ENCODE results near the gene SMC4.
"Not testable (repeated sequence)": the region's sequence is repeated elsewhere in the genome, so short reads cannot be mapped to it uniquely, and the experiment has no call there.

Gene SMC4

GRCh38 chr3:160399125-160400029 is at the start of gene SMC4, which contains the start of gene IFT80:
Gene SMC4, plus strand, starts transcription at chr3:160399650. Its CDS starts 1,177 bp downstream, at chr3:160400827.
Gene IFT80, minus strand, starts transcription at chr3:160399225. Its CDS starts 14,625 bp downstream, at chr3:160384600.
- peak; percentile 99 for DNase-seq

GRCh38 chr3:160355826-160356225 is 43.6 kb upstream of the SMC4 start:
- no peak for DNase-seq

DNA sequence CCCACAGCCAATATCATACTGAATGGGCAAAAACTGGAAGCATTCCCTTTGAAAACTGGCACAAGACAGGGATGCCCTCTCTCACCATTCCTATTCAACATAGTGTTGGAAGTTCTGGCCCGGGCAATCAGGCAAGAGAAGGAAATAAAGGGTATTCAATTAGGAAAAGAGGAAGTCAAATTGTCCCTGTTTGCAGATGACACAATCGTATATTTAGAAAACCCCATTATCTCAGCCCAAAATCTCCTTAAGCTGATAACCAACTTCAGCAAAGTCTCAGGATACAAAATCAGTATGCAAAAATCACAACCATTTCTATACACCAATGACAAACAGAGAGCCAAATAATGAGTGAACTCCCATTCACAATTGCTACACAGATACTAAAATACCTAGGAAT is 36.6 kb upstream of the SMC4 start:
- not testable (repeated sequence) for DNase-seq

- no peak for DNase-seq
These were observed 33.5 kb upstream of the SMC4 start for GRCh38 chr3:160365869-160366522.

- DNase-seq, result no peak
These were observed 30.6 kb upstream of the SMC4 start for GRCh38 chr3:160368804-160369203.

GRCh38 chr3:160369784-160370183 is 29.7 kb upstream of the SMC4 start:
- no peak for DNase-seq

DNA sequence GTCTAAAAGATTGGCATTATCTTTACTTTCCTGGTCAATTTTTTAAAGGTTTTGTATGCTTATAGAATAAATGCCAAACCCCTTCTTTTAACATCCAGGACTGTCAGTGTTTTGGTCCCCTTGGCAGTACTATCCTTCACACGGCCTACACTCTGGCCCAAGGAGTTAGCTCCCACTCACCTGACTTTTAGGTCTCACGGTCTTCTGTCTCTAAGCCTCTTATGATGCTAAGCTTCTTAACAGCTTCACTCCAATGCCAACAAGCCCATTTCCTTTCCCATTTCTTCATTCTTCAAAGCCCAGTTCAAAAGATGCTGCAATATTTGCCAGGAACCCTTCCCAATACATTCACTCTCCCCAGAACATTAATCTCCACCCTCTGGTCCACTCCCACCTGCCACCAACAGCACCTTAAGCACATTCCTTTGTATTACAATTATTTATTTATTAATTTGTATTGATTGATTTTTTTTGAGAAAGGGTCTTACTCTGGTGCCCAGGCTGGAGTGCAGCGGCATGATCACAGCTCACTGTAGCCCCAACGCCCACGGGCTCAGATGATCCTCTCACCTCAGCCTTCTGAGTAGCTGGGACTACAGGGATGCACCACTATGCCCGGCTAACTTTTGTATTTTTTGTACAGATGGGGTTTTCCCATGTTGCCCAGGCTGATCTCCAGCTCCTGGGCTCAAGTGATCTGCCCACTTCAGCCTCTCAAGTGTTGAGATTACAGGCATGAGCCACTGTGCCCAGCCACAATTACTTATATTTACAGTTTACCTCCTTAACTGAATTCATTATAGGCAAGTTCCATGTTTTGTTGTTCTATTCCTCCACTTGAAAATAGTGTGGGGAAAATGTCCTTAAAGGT is 28.2 kb upstream of the SMC4 start:
- no peak for DNase-seq

GRCh38 chr3:160372780-160373179 is 26.7 kb upstream of the SMC4 start:
- no peak for DNase-seq

- no peak for DNase-seq
These were observed 25.8 kb upstream of the SMC4 start for GRCh38 chr3:160373655-160374054.

- DNase-seq, result no peak
These were observed 25.0 kb upstream of the SMC4 start for GRCh38 chr3:160374472-160374871.

DNA sequence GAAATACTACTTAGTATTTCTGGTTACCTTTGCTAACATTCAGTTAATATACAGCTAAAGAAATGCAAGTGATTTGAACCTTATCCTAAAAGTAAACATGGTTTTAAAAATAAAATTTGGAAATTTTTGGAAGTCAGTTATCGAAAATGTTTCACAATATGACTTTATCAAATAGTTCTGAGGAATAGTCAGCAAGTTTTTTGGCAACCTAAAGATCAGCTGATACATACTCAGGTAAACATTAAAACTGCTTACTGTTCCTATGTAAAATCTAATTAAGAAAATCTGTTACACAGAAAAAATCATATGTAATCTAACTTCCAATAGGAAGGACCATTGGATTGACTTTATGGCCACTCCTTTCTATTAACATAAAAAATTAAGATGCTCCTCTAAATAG is 24.5 kb upstream of the SMC4 start:
- no peak for DNase-seq

DNA sequence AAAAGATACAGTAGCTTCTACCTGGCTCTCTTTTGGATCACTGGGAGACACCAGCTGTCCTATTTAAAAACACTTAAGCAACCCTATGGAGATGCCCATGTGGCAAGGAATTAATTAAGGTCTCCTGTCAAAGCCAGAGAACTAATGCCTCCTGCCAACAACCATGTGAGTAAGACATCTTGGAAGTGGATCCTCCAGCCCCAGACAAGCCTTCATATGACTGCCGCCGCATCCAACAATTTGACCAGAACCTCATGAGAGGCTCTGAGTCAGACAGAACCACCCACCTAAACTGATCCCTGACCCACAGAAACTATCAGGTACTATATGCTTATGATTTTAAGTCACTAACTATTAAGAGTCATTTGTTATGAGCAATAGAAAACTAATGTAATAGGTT is 22.8 kb upstream of the SMC4 start:
- no peak for DNase-seq

- DNase-seq, result no peak
These were observed 20.9 kb upstream of the SMC4 start for GRCh38 chr3:160378331-160379109.

DNA sequence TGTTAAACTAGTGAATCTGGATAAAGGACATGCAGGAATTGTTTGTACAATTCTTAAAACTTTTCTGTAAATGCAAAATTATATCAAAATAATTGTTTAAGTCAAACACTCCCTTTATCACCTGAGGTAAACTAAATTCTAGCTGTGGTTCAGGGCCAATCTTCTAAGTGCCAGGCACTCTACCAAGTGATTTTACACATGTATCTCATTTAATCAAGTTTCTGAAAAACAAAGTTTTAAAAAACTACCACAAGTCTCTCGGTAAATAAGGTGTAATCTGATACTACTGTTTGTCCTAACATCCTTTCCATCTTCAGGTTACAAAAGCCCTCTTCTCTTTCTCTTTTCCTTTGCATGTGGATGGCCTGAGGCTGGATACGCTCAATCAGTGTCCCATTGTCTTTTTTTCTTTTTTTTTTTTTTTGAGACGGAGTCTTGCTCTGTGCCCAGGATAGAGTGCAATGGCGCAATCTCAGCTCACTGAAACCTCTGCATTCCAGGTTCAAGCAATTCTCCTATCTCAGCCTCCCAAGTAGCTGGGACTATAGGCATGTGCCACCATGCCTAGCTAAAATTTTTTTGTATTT is 19.7 kb upstream of the SMC4 start:
- DNase-seq, result no peak

DNA sequence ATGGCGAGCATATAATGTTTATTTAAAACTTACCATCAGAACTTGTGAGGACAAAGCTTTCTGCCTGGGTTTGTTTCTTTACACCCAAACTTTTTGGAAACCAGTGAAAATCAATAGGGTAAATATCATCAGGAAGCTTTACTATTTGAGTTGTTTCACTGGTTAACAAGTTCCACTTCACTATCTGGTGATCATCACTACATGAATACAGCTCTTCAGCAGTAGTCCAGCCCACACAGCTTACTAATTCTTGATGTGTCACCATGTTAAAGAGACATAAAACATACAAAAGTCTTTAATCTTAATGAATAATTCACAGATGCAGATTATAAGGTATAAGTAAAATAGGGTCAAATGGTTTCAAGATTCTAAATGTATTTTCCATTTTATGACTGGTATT is 18.0 kb upstream of the SMC4 start:
- DNase-seq, result no peak

- no peak for DNase-seq
These were observed 14.7 kb upstream of the SMC4 start for GRCh38 chr3:160384639-160385318.

GRCh38 chr3:160390565-160391138 is 8.8 kb upstream of the SMC4 start:
- DNase-seq, result no peak

- DNase-seq, result no peak
These were observed 6.7 kb upstream of the SMC4 start for GRCh38 chr3:160392798-160393197.

DNA sequence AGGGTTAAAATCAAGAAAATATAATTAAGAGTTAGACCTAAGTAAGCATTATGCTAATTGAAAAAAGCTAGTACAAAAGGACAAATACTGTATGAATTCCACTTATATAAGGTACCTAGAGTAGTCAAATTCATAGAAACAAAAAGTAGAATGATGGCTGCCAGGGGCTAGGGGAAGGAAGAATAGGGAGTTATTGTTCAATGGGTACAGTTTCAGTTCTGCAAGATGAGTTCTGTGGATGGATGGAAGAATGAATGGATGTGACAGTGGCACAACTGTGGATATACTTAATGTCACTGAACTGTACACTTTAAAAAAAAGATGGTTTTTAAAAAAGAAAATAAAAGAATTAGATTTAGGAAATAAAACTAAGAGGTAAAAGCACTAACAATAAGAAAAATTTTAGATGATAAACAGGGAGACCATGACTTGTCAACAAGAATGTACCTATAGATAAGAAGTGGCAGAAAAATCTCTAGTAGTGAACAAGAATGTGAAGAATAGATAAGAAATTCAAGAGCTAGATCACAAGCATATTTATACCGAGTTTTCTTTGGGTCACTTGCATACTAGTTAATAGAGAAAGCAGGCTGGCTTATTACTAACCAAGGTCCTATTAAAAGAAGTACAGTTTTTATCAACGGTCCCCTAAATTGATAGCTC is 6.0 kb upstream of the SMC4 start:
- DNase-seq, result no peak

GRCh38 chr3:160394009-160394392 is 5.4 kb upstream of the SMC4 start:
- no peak for DNase-seq

Measured in DMS79 treated with DMSO at 0.1 percent for 48 hours (cell line).